Testis (tissue), 2 donors: ENCODE results near the gene PDE6H.

Experiments used
- CTCF ChIP-seq, 3 experiments: fragments of 450-650 bp in 2 of 3; fragments of 200-600 bp in 1 of 3; sonication (generic) in 1 of 3; IDR thresholded peaks; one replicate each; pipeline ENCODE4 v1.5.1; 2016 to 2019; ENCODE audit warnings: antibody characterized with exemption in 3 of 3, mild to moderate bottlenecking in 2 of 3, moderate library complexity in 1 of 3
- POLR2A ChIP-seq: fragments of 450-650 bp; IDR thresholded peaks from one replicate; pipeline ENCODE4 v1.6.1; 2017; ENCODE audit warnings: antibody characterized with exemption, mild to moderate bottlenecking, moderate library complexity

- no peak for TF ChIP-seq CTCF (IDR thresholded peaks at IDR 0.05)
- no peak for TF ChIP-seq POLR2A
These were observed 34.5 kb upstream of the PDE6H start, which contains the start of gene ERP27 for GRCh38 chr12:14938301-14938700.
